ENCODE results near the gene ARHGEF4.

ARHGEF4 gene

GRCh38 chr2:130837811-130838565 is 1.3 kb downstream of the ARHGEF4 start:
- no peak for DNase-seq

GRCh38 chr2:130839011-130839780 is 2.5 kb downstream of the ARHGEF4 start:
- DNase-seq = no peak

- no peak for DNase-seq
These were observed 3.8 kb downstream of the ARHGEF4 start for GRCh38 chr2:130840506-130840905.

GRCh38 chr2:130841741-130842365 is 5.1 kb downstream of the ARHGEF4 start:
- DNase-seq = no peak

GRCh38 chr2:130842770-130843169 is 6.1 kb downstream of the ARHGEF4 start:
- DNase-seq = no peak

GRCh38 chr2:130843321-130843985 is 6.7 kb downstream of the ARHGEF4 start:
- DNase-seq = no peak

- DNase-seq = no peak
These were observed 7.4 kb downstream of the ARHGEF4 start for GRCh38 chr2:130844161-130844560.

- no peak for DNase-seq
These were observed 8.9 kb downstream of the ARHGEF4 start for GRCh38 chr2:130845505-130846085.

- no peak for DNase-seq
These were observed 9.5 kb downstream of the ARHGEF4 start for GRCh38 chr2:130846233-130846632.

GRCh38 chr2:130846686-130847375 is 10.1 kb downstream of the ARHGEF4 start:
- DNase-seq = no peak

GRCh38 chr2:130847776-130848525 is 11.2 kb downstream of the ARHGEF4 start:
- no peak for DNase-seq

GRCh38 chr2:130848526-130849210 is 12.0 kb downstream of the ARHGEF4 start:
- no peak for DNase-seq

GRCh38 chr2:130849896-130850787 is 13.4 kb downstream of the ARHGEF4 start:
- no peak for DNase-seq

GRCh38 chr2:130850788-130851623 is 14.3 kb downstream of the ARHGEF4 start:
- DNase-seq = no peak

- DNase-seq = no peak
These were observed 15.1 kb downstream of the ARHGEF4 start for GRCh38 chr2:130851624-130852382.

- no peak for DNase-seq
These were observed 15.9 kb downstream of the ARHGEF4 start for GRCh38 chr2:130852521-130853115.

GRCh38 chr2:130853391-130853790 is 16.7 kb downstream of the ARHGEF4 start:
- no peak for DNase-seq

- no peak for DNase-seq
These were observed 17.6 kb downstream of the ARHGEF4 start for GRCh38 chr2:130854301-130854700.
